Spleen (tissue), 11 donors: ENCODE measurements around the gene STK39. TPM values are rescaled to one million over a fixed set of nuclear protein-coding genes. Genes with fewer than 3 reads are reported as not detected.

Experiments used
- DNase-seq: peaks from one replicate; pipeline ENCODE4 v3.0.0-alpha.2; 2020
- H3K27ac ChIP-seq, 8 donors: fragments of 200-600 bp; sonication (generic) in 7 of 8; 1 replicate in 4 of 8; 2 replicates in 4 of 8; pipeline versions ENCODE4 v1.5.0 to v1.8.0; 2016 to 2021; ENCODE audit warnings: inconsistent platforms in 4 of 8, mild to moderate bottlenecking in 4 of 8, moderate library complexity in 1 of 8
- H3K27me3 ChIP-seq, 7 donors: fragments of 200-600 bp; sonication (generic) in 6 of 7; replicated peaks in 1 of 7; 1 replicate in 4 of 7; 2 replicates in 3 of 7; pipeline versions ENCODE4 v1.5.0 to v1.8.0; 2016 to 2021; ENCODE audit warnings: inconsistent platforms in 3 of 7, mild to moderate bottlenecking in 1 of 7
- H3K36me3 ChIP-seq, 6 donors: fragments of 200-600 bp; sonication (generic) in 5 of 6; 1 replicate in 4 of 6; 2 replicates in 2 of 6; pipeline versions ENCODE4 v1.5.0 to v1.8.0; 2016 to 2021; ENCODE audit warnings: inconsistent platforms in 2 of 6
- H3K4me1 ChIP-seq, 6 donors: fragments of 200-600 bp; sonication (generic) in 5 of 6; 1 replicate in 3 of 6; 2 replicates in 3 of 6; pipeline versions ENCODE4 v1.5.0 to v1.8.0; 2016 to 2021; ENCODE audit warnings: inconsistent platforms in 3 of 6
- H3K4me3 ChIP-seq, 8 donors: fragments of 200-600 bp; sonication (generic) in 7 of 8; 1 replicate in 4 of 8; 2 replicates in 4 of 8; pipeline versions ENCODE4 v1.5.0 to v1.8.0; 2016 to 2021; ENCODE audit warnings: inconsistent platforms in 4 of 8, mild to moderate bottlenecking in 4 of 8, moderate library complexity in 2 of 8
- H3K9me3 ChIP-seq, 8 donors: fragments of 200-600 bp; sonication (generic) in 7 of 8; 1 replicate in 4 of 8; 2 replicates in 4 of 8; pipeline versions ENCODE4 v1.5.0 to v1.8.0; 2016 to 2021; ENCODE audit warnings: inconsistent platforms in 4 of 8
- CTCF ChIP-seq, 11 experiments: fragments of 200-600 bp in 7 of 11; fragments of 450-650 bp in 4 of 11; sonication (generic) in 4 of 11; IDR thresholded peaks in 8 of 11; conservative IDR thresholded peaks in 3 of 11; 1 replicate in 7 of 11; 2 replicates in 4 of 11; pipeline versions ENCODE4 v1.4.0 to v1.8.0; 2016 to 2021; ENCODE audit warnings: antibody characterized with exemption in 11 of 11, inconsistent platforms in 4 of 11, mild to moderate bottlenecking in 1 of 11
- POLR2A ChIP-seq, 3 donors: fragments of 450-650 bp; IDR thresholded peaks; one replicate each; pipeline ENCODE4 v1.5.1; 2017; ENCODE audit warnings: antibody characterized with exemption in 3 of 3, mild to moderate bottlenecking in 1 of 3
- POLR2AphosphoS5 ChIP-seq, 3 donors: sonication (generic); formaldehyde crosslinking; IDR thresholded peaks; one replicate each; pipeline ENCODE4 v1.5.1; 2017; ENCODE audit warnings: antibody characterized with exemption in 3 of 3
- WGBS, 5 donors: extraction: QIAGEN DNeasy Blood & Tissue Kit in 3 of 5; methylation state at CpG; one replicate each; pipeline versions ENCODE4 v1.1.5 to v1.1.7; 2013 to 2018; 5-methylcytosine and 5-hydroxymethylcytosine counted together
- intact Hi-C: fragments of 100-400 bp; cut with DNase I; formaldehyde crosslinking; loops from one replicate; pipeline ENCODE4 v1.15.0; 2023; ENCODE audit warnings: low total_unique reads
- polyA plus RNA-seq, 3 donors: library from polyadenylated mRNA; stranded (reverse); fragments of 200-250 nt; gene quantifications; one replicate each; pipeline ENCODE4 v1.2.1, GENCODE V29; 2013
- total RNA-seq, 7 donors: library from RNA; depleted of rRNA in 3 of 7; stranded (reverse); fragments of >200 nt in 3 of 7; fragmentation: NEBNext Ultra II Directional in 4 of 7; extraction: Animal tissue kit (Norgen Biotek cat#: 25700) in 4 of 7; gene quantifications; one replicate each; pipeline versions ENCODE4 v1.1.0 to v1.2.1, GENCODE V29; 2016 to 2021
- donor health status: healthy with polysubstance abuse.
- donor health status: DM: no; HTN: no; CAD: no; lungs with moderate emphysema.
- donor health status: DM: no; HTN: no; CAD: no.
- donor health status: Bipolar disorder and iron deficiency.
- donor health status: healthy.
- donor health status: DM: no; HTN: no; CAD: no.
- donor health status: DM: yes; HTN: yes; CAD: no.

The STK39 gene
- total and polyA plus RNA-seq, 10 donors, result 8.6 to 17.8 (median 11.0) TPM

- H3K9me3 ChIP-seq, result no peaks in the 10 kb centered on the region
- 45 to 77% (median 62%) methylated on average over 9 of the region's 9 CpGs for WGBS, 5 donors
- peaks cover 0 to 37% (median 14%) of the 10 kb centered on the region in 6 donors for H3K4me1 ChIP-seq
- H3K27me3 ChIP-seq, result no peaks in the 10 kb centered on the region
- H3K36me3 ChIP-seq, result no peaks in the 10 kb centered on the region
- peak overlapping the region in 5 of 8 donors; percentile 16 to 56 (median 39) for H3K27ac ChIP-seq
- no peak for DNase-seq
- intact Hi-C loops, result no loop called here
- H3K4me3 ChIP-seq, result no peak overlapping the region
- TF ChIP-seq POLR2AphosphoS5 (IDR thresholded peaks at IDR 0.05) (no peak), CTCF (IDR thresholded peaks at IDR 0.05 in 8 of 11, conservative IDR thresholded peaks at IDR 0.05 in 3 of 11) (no peak), POLR2A (IDR thresholded peaks at IDR 0.05) (no peak)
Measured at GRCh38 chr2:168146892-168147810, 100.2 kb downstream of the STK39 start.

- TF ChIP-seq POLR2A (IDR thresholded peaks at IDR 0.05) (no peak), CTCF (IDR thresholded peaks at IDR 0.05 in 8 of 11, conservative IDR thresholded peaks at IDR 0.05 in 3 of 11) (no peak), POLR2AphosphoS5 (IDR thresholded peaks at IDR 0.05) (no peak)
- WGBS, 5 donors, result 90 to 94% (median 92%) methylated on average over 3 of the region's 3 CpGs
- peak overlapping the region in 4 of 8 donors; percentile 32 to 56 (median 39) for H3K27ac ChIP-seq
Measured at GRCh38 chr2:168145426-168146310, 101.7 kb downstream of the STK39 start.

GRCh38 chr2:168145011-168145410 lies 102.4 kb downstream of the STK39 start:
- no peaks in the 10 kb centered on the region for H3K27me3 ChIP-seq
- H3K4me1 ChIP-seq, result peaks cover 0 to 37% (median 14%) of the 10 kb centered on the region in 6 donors
- H3K36me3 ChIP-seq, result peaks cover 0 to 6% (median 1%) of the 10 kb centered on the region in 6 donors
- H3K4me3 ChIP-seq, result no peak overlapping the region
- H3K27ac ChIP-seq, result no peak overlapping the region
- intact Hi-C loops, result no loop called here
- H3K9me3 ChIP-seq, result no peaks in the 10 kb centered on the region
- WGBS, 5 donors, result 84 to 89% (median 87%) methylated on average over 2 of the region's 2 CpGs
- no peak for DNase-seq
- TF ChIP-seq POLR2AphosphoS5 (IDR thresholded peaks at IDR 0.05) (no peak), CTCF (IDR thresholded peaks at IDR 0.05 in 8 of 11, conservative IDR thresholded peaks at IDR 0.05 in 3 of 11) (no peak), POLR2A (IDR thresholded peaks at IDR 0.05) (no peak)

More at GRCh38 chr2:168145426-168146310, 101.7 kb downstream of the STK39 start:
- intact Hi-C loops, result no loop called here
- no peak for DNase-seq
- Histone ChIP-seq H3K36me3 (no peaks in the 10 kb centered on the region), H3K27me3 (no peaks in the 10 kb centered on the region), H3K4me1 (peaks cover 0 to 37% (median 14%) of the 10 kb centered on the region in 6 donors), H3K9me3 (no peaks in the 10 kb centered on the region), H3K4me3 (no peak overlapping the region)
